A549 (cell line): ENCODE measurements around the gene ABRAXAS1.

Source experiments
- CTCF ChIP-seq: fragments of >200 bp; sonication (Bioruptor Twin); formaldehyde crosslinking; IDR thresholded peaks from 3 replicates; pipeline ENCODE4 v1.5.1; 2016
- KDM5A ChIP-seq: fragments of 200-600 bp; sonication (generic); IDR thresholded peaks from 2 replicates; pipeline ENCODE4 v1.6.1; 2016; ENCODE audit warnings: antibody characterized with exemption, mild to moderate bottlenecking
- POLR2A ChIP-seq: IDR thresholded peaks from 2 replicates; pipeline ENCODE4 v1.6.1; 2012; ENCODE audit warnings: mild to moderate bottlenecking, low read length
- SMC3 ChIP-seq: fragments of >200 bp; sonication (Bioruptor Twin); formaldehyde crosslinking; IDR thresholded peaks from 3 replicates; pipeline ENCODE4 v1.6.1; 2018; ENCODE audit warnings: inconsistent platforms

- TF ChIP-seq CTCF (no peak), POLR2A (no peak), KDM5A (no peak), SMC3 (no peak)
These were observed 37.3 kb upstream of the ABRAXAS1 start for GRCh38 chr4:83522239-83522638.
